ENCODE data around the gene GRIN1.

GRIN1 gene

DNA sequence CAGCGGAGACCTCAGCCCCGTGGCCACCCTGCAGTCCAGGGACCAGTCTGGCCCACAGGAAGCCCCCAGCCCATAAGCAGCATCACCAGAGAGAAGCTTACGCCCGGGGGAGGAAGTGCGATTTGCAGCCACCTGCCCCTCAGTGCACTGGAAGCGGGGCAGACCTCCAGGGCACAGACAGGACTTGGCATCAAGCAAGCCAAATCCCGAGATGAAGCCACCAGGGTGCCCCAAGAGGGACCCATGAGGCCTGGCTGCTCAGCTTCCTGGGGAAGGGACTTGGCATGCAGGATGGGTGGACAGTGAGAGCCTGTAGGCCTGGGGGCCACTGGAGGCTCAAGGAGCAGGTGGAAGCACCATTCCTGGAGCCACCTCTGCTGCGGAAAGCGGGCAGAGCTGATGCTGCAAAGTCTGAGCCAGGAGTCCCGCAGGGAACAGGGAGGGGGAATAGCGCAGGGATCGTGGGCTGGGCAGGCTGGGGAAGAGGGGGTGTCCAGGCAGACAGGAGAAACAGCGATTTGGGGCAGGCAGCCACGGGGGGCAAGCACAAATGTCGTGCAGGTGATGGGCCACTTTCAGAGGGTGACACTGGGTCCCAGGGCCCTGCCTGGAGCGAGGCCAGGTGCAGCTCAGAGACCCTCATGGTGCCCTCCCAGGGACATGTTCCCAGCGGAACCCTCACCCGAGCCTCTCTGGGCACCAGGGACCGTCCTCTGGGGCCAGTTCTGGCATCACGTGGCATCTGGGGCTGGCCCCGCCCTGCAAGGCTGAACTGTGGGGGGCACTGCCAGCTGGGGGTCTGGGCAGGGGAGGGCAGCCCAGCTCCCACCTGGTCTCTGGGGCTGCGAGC lies 27.7 kb downstream of the GRIN1 start:
- no peak for DNase-seq

DNA sequence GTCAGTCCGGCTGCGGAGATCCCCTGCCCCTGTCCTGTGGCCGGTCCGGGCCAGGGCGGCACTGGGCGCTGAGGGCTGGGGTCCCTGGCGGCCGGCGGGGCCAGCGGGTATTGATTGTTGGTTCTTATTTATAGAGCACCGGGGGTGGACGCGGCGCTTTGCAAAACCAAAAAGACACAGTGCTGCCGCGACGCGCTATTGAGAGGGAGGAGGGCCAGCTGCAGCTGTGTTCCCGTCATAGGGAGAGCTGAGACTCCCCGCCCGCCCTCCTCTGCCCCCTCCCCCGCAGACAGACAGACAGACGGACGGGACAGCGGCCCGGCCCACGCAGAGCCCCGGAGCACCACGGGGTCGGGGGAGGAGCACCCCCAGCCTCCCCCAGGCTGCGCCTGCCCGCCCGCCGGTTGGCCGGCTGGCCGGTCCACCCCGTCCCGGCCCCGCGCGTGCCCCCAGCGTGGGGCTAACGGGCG lies 28.4 kb downstream of the GRIN1 start:
- no peak for DNase-seq

DNA sequence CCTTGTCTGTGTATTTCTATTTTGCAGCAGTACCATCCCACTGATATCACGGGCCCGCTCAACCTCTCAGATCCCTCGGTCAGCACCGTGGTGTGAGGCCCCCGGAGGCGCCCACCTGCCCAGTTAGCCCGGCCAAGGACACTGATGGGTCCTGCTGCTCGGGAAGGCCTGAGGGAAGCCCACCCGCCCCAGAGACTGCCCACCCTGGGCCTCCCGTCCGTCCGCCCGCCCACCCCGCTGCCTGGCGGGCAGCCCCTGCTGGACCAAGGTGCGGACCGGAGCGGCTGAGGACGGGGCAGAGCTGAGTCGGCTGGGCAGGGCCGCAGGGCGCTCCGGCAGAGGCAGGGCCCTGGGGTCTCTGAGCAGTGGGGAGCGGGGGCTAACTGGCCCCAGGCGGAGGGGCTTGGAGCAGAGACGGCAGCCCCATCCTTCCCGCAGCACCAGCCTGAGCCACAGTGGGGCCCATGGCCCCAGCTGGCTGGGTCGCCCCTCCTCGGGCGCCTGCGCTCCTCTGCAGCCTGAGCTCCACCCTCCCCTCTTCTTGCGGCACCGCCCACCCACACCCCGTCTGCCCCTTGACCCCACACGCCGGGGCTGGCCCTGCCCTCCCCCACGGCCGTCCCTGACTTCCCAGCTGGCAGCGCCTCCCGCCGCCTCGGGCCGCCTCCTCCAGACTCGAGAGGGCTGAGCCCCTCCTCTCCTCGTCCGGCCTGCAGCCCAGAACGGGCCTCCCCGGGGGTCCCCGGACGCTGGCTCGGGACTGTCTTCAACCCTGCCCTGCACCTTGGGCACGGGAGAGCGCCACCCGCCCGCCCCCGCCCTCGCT lies 29.0 kb downstream of the GRIN1 start:
- DNase-seq: no peak

DNA sequence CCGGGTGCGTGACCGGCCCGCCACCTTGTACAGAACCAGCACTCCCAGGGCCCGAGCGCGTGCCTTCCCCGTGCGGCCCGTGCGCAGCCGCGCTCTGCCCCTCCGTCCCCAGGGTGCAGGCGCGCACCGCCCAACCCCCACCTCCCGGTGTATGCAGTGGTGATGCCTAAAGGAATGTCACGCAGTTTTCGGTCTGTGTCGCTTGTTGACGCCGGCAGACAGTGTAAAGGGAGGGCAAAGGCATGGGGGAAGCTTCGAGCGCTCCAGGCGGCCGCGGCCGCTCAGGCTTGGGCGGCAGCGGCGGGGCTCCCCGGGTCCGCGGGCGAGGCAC lies 29.6 kb downstream of the GRIN1 start:
- no peak for DNase-seq

DNA sequence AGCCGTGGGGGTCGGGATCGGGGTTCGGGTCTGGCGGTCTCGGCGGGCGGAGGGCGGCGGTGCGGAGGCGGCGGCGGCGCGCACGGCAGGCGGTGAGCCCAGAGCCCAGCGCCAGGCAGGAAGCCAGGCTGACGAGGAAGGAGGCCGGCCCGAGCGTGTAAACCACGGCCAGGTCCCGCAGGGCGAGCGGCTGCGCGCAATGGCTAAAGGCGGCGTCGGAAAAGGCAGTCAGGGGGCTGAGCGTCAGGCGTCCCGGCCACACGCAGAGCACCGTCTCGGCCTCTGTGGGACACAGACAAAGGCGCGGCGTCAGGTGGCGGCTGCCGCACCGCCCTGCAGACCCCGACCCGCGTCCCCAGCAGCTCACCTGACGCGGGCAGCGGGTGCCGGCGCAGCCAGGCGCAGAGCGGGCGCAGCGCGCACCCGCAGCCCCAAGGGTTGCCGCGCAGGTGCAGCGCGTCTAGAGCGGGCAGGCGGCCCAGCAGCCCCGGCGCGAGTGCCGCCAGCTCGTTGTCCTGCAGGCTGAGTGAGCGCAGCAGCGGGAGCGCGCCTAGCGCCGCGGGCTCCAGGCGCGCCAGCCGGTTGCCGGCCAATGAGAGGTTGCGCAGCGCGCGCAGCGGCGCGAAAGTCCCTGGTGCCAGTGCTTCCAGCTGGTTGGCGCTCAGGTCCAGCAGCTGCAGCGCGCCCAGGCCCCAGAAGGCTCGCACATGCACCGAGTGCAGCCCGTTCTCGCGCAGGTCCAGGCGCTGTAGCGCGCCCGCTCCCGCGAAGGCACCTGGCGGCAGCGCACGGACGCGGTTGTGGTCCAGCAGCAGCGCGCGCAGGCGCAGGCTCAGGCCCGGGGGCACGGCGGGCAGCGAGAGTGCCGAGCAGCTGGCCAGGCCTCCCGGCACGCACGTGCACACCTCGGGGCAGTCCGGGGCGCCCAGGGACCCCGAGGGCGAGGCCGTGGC lies 30.2 kb downstream of the GRIN1 start:
- DNase-seq: peak; percentile 60

DNA sequence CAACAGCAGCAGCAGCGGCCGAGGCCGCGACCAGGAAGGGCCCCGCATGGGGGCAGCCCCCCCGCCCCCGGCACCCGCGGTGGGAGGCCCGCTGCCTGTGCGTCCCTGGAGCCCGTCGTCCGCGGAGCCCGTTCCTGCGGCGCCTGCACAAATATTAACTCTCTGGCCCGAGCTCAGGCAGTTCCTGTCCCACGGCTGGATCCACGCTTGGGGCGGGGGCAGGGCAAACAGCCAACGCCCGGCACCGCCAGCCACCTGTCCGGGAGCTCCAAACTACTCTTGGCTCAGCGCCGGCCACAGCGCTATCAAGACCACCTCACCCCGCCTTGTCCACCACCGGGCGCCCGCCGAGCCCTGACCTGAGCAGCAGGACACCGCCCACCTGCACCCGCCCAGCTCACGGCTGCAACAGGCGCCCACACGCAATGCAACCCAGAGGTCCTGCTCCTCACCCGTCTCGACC lies 31.0 kb downstream of the GRIN1 start, which contains the start of gene LRRC26:
Gene LRRC26 (minus strand): TSS at position 156 of the 463 bp plus-strand sequence. CDS start 108 bp downstream, at position 48.
- DNase-seq: no peak

DNA sequence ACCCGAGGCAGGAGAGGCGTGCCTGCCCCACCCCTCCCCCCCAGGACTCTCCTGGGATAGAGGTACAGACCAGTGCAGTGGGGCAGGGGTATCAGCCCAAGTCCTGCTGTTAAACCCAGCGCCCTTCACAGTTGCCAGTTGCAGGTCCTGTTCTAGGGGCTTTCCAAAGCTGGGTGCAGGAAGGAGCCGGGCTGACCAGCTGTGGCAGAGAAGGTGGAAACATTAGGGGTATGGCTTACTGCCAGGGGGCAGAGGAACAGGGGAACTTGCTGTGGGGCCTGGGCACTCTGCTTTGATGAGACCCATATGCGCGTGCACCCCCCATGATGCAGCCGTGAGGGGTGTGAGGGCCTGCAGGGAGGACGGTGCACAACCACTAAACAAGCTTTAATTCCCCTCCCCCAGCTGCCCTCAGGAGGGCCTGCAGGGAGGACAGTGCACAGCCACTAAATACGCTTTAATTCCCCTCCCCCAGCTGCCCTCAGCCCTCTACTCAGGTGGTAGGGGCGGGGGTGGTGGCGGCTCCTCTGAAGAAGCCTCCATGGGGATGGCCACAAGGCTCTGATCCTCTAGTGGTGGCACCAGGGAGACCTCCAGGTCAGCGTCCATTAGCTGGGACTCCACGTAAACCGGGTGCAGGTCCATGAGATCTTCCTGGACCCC lies 31.7 kb downstream of the GRIN1 start:
- no peak for DNase-seq

DNA sequence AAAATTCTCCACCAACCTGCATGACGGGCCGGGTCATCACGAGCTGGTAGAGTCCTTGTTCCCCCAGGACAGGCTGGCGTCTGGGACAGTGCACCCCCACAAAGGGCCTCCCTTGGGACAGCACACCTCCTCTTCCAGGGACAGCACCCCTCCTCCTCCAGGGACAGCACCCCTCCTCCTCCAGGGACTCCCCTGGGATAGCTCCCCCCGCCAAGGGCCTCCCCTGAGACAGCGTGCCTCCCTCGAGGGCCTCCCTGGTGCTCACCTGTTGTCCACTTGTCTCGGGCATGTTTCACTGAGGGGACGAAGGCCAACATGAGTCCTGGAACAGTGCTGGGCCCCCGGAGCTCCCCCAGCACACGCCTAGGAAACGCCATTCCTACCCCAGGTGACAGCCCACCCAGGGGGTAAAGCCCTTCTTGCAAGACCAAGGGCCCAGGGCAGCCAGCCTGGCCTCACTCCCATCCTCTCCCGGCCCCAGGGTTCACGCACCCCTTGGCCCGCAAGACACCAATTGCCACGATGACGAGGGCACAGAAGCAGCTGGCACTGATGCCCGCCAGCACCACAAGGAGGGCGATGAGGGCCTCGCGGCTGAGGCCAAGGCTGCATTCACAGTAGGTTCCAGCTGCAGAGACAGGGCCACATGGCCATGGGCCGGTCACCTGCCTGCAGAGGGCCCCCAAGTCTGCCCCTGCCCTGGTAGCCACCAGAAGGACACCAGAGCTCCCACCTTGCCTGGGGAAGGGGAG lies 32.4 kb downstream of the GRIN1 start:
- DNase-seq: no peak

DNA sequence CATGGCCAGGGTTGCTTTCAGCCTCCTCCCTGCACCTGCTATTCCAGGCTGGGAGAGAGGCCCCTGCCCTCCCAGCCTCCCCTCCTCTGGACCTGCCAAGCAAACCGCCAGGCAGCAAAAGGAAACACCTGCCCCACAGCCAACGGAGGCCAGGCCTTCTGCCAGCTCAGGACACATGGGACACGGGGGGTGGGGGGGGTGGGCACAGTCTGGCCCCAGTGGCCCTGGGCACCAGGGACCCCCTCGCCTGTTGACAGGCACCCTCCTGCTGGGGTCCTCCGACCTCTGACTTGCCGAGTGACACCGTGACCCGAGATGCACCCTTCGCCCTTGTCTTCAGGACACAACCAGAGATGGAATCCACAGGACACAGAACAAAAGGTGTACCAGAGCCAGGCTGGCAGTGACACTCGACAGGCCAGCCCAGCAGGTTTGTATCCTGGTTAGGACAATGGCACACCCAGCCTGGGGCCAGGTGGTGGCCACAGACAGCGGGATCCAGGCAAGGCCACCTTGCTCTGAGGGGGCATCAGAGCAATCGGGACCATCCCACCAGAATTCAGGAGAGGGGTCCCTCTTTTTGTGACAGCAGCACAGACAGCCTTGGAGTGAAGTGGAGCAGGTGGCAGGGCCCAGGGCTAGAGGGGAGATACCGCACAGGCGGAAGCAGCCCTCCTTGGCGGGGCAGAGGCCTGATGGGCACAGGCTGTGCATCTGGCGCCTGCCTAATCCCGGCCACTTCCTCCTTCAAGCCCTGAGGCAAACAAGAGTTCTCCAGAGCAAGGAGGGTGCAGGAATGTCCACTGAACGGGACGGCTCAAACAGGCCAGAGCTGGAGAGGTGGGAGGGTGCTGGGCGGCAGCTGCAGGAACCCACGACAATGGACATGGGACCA lies 34.2 kb downstream of the GRIN1 start:
- DNase-seq: no peak

DNA sequence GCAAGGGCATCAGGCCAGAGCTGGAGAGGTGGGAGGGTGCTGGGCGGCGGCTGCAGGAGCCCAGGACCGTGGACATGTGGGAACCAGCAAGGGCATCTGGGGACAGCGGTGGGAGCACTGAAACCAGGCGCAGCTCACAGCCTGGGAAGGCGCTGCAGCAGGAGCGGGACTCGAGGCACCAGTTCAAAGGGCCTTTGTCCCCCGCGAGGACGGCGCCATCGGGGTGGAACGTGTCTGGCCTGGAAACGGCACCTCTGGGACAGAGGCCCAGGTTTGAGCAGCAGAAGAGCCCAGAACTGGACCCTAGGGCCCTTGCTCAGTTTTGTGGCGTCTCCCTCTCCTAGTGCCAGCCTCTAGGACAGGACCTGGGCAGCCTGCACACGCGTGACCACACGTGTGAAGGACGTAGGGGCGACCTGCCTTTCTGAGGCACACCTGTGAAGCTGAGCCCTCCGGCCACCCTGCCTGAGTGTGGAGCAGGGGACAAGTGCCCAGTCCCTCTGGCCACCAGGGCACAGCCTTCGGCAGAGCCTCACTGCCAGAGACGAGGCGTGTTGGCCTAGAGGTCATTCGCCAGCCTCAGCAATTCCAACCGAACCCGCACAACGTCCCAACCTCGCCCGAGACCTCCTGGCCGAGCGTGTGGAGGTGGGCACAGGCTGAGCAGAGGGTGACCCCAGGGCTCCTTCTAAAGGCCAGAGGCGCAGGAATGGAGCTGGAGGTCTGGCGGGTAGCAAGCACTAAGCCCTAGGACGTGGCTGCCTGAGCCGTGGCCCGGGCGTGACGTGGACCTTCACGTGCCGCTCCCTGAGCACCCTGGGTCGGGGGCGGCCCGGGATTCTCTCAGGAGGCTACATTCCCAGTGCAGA lies 35.1 kb downstream of the GRIN1 start:
- no peak for DNase-seq

DNA sequence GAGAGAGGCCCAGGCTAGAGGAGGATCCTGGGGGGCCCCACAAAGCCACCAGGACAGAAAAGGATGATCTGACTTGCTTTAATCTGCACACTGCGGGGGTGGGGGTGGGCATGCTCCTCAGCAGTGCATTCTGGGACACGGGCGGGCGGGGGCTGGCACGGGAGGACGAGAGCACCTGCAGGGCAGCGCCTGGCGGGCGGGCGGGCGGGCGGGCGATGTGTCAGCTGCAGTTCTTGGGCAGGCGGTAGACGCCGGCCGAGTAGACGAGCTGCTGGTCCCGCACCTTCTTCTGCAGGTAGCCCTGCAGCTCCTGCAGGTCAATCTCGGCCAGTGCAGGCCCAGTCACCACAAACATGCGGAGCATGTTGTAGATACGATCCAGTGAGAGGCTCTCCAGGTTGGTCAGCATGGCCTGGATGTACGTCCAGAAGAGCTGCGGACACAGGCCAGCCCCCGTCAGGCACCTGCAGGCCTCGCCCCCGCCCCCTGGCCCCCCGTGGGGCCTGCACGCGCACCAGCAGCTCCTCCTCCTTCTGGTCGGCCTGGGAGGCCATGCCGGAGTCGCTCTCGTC lies 35.9 kb downstream of the GRIN1 start:
- DNase-seq: no peak

DNA sequence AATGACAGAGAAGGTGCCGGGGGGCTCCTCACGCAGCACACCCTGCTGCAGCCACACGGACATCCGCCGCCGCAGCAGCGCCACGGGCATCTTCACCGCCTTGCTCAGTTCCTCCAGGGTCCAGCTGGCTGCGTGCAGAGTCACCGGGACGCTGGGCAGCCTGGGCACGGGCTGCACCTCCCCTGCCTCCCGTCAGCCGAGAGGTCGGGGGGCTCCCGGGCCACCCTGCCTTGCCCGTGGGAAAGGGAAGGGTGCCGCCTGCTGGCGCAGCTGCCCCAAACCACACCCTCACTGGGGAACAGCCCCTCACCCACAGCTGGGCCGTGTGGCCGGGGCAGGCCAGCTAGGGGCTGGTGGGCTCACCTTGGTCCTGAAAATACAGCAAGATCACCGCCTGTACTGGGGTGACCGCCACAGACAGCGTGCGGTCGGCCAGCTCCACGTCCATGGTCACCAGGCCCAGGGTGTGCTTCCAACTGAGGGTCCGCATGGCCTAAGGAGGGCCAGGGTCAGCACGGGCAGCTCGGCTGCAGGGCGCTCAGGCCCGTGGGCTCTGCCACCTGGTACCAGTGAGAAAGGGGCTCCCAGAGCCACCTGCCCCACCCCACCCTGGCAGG lies 36.5 kb downstream of the GRIN1 start:
- DNase-seq: no peak

DNA sequence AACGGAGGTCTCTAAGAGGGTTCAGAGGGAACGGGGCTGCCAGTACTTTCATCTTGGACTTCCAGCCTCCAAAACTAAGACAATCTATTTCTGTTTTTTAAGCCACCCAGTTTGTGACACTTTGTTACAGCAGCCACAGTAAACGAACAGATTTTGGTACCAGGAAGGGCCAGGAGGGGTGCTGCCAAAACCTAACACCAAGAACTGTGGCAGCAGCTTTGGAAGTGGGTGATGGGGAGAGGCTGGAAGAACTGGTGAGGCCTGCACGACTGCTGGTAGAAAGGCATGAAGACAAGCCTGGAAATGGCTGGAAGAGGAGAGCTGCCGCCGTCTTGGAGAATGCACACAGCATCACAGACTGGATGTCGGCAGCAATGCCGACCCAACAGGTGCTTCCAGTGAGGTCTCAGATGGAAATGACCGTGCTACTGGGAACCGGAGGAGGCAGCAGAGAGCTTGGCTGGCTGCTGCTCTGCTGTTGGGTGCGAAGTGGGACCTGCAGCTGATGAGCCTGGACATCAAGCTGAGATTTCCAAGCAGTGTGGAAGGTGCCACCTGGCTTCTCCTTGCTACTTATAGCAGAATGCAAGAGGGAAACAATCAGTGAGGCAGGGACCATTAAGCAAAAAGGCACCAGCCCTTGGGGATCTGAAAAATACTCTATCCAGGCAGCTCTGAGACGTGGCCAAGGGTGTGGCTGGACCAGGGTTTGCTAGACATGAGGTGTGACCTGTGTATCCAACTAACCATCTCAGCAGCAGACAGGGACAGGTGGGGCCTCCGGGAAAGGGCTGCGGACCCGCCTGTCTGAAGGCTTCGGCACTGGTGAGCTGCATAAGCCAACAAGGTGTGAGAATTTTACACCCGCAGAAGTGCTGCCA lies 37.6 kb downstream of the GRIN1 start:
- no peak for DNase-seq

DNA sequence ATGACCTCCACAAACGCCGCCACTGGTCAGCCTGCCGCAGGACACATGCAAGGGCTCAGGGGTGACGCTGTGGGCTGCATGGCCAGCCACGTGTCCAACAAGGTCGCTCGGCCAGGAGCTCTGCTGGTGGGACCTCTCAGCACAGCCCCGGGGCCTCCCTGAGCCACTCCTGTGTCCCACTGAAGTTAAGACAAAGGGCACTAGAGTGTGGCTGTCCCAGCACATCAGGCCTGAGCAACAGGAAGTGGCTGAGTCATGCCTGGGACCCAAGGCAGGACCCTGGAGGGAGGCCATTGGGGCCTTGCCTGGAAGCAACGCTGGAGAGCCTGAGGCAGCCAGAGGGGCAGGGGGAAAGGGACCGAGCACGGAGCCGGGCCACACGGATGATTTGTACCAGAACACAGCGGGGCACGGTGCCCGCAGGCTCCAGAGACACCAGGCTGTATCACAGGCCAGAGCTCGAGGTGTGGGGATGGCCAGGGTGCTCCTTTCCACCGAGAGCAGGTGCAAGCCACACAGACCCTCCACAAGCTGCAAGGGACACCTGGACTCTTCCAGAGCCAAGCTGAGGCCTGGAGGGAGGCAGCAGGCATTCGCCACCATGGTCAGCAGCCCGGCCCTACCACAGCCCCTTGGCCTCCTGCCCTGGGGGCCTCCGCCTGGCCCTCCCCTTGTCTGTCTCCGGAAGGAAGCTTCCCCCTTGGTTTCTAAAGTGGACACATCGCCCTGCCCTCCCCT lies 39.4 kb downstream of the GRIN1 start:
- no peak for DNase-seq

DNA sequence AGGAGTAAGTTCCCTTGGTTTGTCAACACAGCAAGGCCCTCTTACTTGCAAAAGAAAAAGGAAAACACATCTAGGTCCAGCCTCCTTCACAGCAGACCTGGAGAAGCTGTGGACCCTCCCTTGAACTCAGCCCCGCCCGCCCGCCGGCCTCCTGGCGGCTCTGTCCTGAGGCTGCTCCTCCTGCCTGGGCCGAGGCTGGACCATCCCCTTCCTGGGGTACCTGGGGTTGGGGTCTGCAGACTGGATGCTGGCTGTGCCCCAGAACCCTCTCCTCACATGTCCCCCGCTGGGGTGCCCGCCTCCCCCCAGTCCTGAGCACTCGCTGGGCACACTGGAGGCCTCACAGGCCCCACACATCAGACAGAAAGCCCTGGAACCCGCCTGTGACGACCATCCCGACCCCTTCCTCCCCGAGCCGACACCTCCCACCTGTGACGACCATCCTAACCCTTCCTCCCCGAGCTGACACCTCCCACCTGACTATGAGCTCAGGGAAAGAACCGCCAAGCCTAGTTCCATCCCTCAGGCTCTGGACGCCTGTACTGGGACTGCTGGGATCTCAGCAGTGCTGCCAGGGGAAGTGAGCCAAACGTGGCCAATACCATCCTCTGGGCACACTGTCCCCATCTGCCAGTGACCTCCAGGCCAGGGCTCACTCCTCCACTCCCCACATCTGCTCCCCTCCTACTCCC lies 40.1 kb downstream of the GRIN1 start:
- DNase-seq: no peak

DNA sequence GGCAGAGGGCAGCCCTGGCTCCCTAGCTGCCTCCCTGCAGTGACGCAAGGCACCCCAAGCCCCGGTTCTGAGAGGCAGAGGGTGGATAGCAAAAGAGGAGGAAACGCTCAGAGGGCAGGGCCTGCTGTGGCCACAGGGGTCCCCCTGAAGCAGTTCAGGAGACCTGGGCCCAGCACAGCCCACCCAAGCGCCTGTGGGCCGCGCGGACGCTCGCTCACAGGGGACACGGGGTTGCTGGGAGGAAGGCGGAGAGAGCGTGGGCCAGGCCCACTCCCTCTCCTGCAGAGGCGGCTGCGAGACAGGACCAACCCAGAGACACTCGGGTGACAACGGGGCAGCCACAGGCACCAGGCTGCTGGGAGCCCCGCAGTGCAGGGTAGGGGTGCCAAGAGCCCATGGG lies 40.8 kb downstream of the GRIN1 start:
- no peak for DNase-seq

Data from NCI-H1417 treated with DMSO at 0.1 percent for 48 hours (cell line).